Spleen (tissue), 7 donors: Measurements from ENCODE around the gene HSPA12A.

Experiments
- CTCF ChIP-seq, 11 experiments: fragments of 200-600 bp in 7 of 11; fragments of 450-650 bp in 4 of 11; sonication (generic) in 4 of 11; IDR thresholded peaks in 8 of 11; conservative IDR thresholded peaks in 3 of 11; 1 replicate in 7 of 11; 2 replicates in 4 of 11; pipeline versions ENCODE4 v1.4.0 to v1.8.0; 2016 to 2021; ENCODE audit warnings: antibody characterized with exemption in 11 of 11, inconsistent platforms in 4 of 11, mild to moderate bottlenecking in 1 of 11
- POLR2A ChIP-seq, 3 donors: fragments of 450-650 bp; IDR thresholded peaks; one replicate each; pipeline ENCODE4 v1.5.1; 2017; ENCODE audit warnings: antibody characterized with exemption in 3 of 3, mild to moderate bottlenecking in 1 of 3
- donor health status: DM: no; HTN: no; CAD: no; lungs with moderate emphysema.
- donor health status: DM: no; HTN: no; CAD: no.
- donor health status: DM: no; HTN: no; CAD: no.

- no peak for TF ChIP-seq CTCF (IDR thresholded peaks at IDR 0.05 in 8 of 11, conservative IDR thresholded peaks at IDR 0.05 in 3 of 11)
- TF ChIP-seq POLR2A (IDR thresholded peaks at IDR 0.05), result no peak
Observed at GRCh38 chr10:116621476-116621875, 120.9 kb downstream of the HSPA12A start.
